ENCODE measurements around the gene CACNA1C.

CACNA1C gene

DNA sequence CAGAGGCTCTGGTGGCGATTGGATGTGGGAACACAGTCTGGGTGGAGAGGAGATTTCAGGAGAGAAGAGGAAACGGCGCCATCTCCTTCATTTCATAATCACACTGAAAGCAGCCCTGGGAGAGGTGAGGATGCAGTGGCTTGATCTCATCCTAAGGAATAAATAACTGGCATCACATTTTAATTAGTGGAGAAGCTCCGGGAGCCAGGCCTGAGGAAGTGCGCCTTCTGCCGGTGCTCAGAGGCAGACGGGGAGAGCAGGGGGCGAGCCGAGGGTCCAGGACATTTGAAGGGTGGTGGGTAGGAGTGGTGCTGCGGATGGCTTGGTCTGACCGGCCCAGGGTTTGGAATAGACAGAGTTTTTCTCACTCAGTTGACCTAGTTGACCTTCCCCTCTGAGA, 265.0 kb downstream of the CACNA1C start:
- H3K9ac ChIP-seq (ENCODE audit: low read depth, low read length), result no peak overlapping the region
- H3K4me1 ChIP-seq (ENCODE audit: control insufficient read depth, insufficient read depth, low read length), result peaks cover 8% of the 10 kb centered on the region
- no peak overlapping the region for H3K4me2 ChIP-seq (ENCODE audit: low read length)
- no peaks in the 10 kb centered on the region for H3K36me3 ChIP-seq (ENCODE audit: insufficient read depth, low read length)
- H3K27me3 ChIP-seq (ENCODE audit: control insufficient read depth, insufficient read depth, low read length), result peaks cover 20% of the 10 kb centered on the region
- H3K4me3 ChIP-seq (ENCODE audit: low read length), result no peak overlapping the region
- H3K9me3 ChIP-seq (replicated peaks; ENCODE audit: low read length), result no peaks in the 10 kb centered on the region

DNA sequence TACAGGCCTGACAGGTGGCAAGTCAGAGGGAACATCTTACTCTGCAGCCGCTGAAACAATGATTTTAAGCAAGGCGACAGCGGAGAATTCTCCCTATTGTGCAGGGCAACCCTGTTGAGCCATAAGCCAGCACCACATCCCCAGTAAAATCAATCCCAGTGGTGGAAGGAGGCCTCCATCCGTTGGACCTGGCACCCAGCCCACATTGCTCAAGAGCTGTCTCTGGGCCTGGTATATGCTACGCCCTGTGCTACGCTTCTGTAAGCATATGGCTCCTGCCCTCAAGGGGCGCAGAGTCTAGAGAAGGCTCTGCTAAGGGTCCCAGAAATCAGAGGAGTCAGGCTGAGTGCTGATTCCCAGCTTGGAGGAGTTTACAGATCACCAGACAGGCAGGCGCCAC, 265.5 kb downstream of the CACNA1C start:
- no peak overlapping the region for H3K4me3 ChIP-seq (ENCODE audit: low read length)
- peaks cover 8% of the 10 kb centered on the region for H3K4me1 ChIP-seq (ENCODE audit: control insufficient read depth, insufficient read depth, low read length)
- H3K9me3 ChIP-seq (replicated peaks; ENCODE audit: low read length), result no peaks in the 10 kb centered on the region
- H3K27me3 ChIP-seq (ENCODE audit: control insufficient read depth, insufficient read depth, low read length), result peaks cover 25% of the 10 kb centered on the region
- H3K9ac ChIP-seq (ENCODE audit: low read depth, low read length), result no peak overlapping the region
- H3K4me2 ChIP-seq (ENCODE audit: low read length), result no peak overlapping the region
- no peaks in the 10 kb centered on the region for H3K36me3 ChIP-seq (ENCODE audit: insufficient read depth, low read length)

DNA sequence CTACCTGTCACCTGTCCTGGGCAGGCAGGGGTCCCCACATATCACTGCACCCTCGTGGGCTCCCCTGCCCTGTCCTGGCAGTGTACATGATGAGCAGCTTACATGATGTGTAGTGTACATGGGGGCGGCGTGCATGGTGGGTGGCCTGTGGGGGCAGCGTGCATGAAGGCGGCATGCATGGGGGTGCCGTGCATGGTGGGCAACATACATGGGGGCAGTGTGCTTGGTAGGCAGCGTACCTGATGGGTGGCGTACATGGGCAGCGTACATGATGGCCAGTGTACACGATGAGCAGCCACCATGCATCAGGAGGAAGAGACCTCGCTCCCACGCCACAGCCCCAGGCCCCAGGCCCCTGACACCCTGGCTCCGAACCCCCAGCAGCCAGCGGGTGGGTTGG, 266.3 kb downstream of the CACNA1C start:
- peaks cover 29% of the 10 kb centered on the region for H3K27me3 ChIP-seq (ENCODE audit: control insufficient read depth, insufficient read depth, low read length)
- no peak overlapping the region for H3K4me2 ChIP-seq (ENCODE audit: low read length)
- H3K9ac ChIP-seq (ENCODE audit: low read depth, low read length), result no peak overlapping the region
- H3K4me1 ChIP-seq (ENCODE audit: control insufficient read depth, insufficient read depth, low read length), result peaks cover 8% of the 10 kb centered on the region
- H3K4me3 ChIP-seq (ENCODE audit: low read length), result no peak overlapping the region
- H3K9me3 ChIP-seq (replicated peaks; ENCODE audit: low read length), result no peaks in the 10 kb centered on the region
- no peaks in the 10 kb centered on the region for H3K36me3 ChIP-seq (ENCODE audit: insufficient read depth, low read length)

DNA sequence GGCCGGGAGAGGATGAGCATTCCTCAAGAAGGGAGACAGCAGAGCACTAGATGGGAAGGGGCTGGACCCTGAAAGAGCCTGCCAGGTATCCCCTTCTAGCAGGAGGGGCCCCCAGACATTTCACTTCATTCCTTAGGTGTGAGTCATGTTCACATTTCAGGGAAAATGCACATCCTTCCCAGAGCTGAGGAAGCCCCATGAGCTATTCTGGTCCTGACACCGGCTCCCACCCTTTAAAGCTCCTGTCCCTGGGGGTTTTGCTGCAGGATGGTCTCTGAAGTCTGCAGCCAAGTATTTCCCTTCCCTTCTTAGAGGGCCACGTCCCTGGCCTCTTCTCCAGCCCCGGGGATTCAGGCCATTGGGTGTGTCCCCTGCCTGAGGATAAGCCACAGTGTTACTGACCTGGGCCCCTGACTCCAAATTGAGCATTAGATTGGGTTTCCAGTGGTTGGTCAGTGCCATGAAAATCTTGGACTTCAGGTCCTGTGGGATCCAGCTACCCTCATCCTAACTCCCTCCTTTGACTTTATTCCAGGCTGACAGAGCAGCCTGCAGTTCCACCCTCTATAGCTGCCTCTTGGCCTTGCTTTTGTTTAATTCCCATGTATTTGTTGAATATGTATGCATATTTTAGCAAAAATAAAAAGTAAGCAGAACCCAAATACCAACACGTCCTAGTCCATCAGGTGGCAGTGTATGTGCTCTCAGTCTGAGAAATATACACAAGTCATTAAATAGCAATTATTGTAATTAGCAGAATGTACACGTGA, 267.1 kb downstream of the CACNA1C start:
- Histone ChIP-seq H3K27me3 (ENCODE audit: control insufficient read depth, insufficient read depth, low read length) (peaks cover 31% of the 10 kb centered on the region), H3K4me1 (ENCODE audit: control insufficient read depth, insufficient read depth, low read length) (peaks cover 8% of the 10 kb centered on the region), H3K36me3 (ENCODE audit: insufficient read depth, low read length) (no peaks in the 10 kb centered on the region), H3K9ac (ENCODE audit: low read depth, low read length) (no peak overlapping the region), H3K9me3 (replicated peaks; ENCODE audit: low read length) (no peaks in the 10 kb centered on the region), H3K4me2 (ENCODE audit: low read length) (no peak overlapping the region), H3K4me3 (ENCODE audit: low read length) (no peak overlapping the region)

DNA sequence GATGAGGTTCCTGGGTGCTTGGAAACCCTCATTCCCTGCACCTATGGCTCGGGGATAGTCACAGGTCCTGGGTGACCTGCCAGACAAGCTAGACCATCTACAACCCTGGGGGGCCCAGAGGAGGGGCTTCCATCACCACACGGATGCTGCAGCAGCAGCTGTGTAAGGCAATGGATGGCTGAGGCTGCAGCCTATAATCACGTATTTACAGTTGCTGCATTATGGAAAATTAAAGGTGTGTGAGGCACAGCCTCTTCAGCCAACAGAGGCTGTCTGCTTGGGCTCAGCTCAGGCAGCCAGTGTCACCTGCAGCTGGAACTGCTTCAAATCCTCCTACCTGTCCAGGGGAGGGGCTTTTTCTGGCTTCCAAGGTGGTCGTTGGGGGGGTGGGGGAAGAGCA, 268.1 kb downstream of the CACNA1C start:
- peaks cover 35% of the 10 kb centered on the region for H3K27me3 ChIP-seq (ENCODE audit: control insufficient read depth, insufficient read depth, low read length)
- H3K36me3 ChIP-seq (ENCODE audit: insufficient read depth, low read length), result no peaks in the 10 kb centered on the region
- H3K4me1 ChIP-seq (ENCODE audit: control insufficient read depth, insufficient read depth, low read length), result peaks cover 8% of the 10 kb centered on the region
- no peak overlapping the region for H3K4me3 ChIP-seq (ENCODE audit: low read length)
- no peaks in the 10 kb centered on the region for H3K9me3 ChIP-seq (replicated peaks; ENCODE audit: low read length)
- no peak overlapping the region for H3K4me2 ChIP-seq (ENCODE audit: low read length)
- no peak overlapping the region for H3K9ac ChIP-seq (ENCODE audit: low read depth, low read length)

DNA sequence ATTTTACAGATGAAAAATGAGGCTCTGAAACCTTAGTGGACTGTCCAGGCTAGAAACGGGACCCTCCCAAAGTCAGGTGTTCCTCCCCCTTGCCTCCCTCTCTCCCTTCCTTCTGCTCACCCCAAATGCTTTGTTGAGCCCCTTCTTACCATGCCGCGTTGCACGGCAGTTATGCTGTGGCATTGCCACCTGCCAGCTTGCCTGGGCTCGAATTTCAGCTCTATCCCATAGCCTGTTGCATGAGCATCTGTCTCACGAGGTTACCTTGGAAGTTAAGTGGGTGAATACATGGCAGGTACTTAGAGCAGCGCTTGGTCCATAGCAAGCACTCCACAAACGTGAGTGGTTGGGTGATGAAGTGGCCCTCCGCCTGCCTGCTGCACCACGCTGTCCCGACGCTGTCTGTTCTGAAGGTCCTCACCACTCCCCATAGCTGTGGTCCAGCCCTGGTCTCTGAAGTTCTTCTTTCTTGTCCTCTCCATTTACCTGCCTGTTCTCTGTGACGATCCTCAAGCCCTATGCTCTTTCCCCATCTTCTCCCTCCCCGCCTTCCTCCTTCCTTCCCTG, 269.9 kb downstream of the CACNA1C start:
- Histone ChIP-seq H3K9ac (ENCODE audit: low read depth, low read length) (no peak overlapping the region), H3K27me3 (ENCODE audit: control insufficient read depth, insufficient read depth, low read length) (peaks cover 50% of the 10 kb centered on the region), H3K4me3 (ENCODE audit: low read length) (no peak overlapping the region), H3K4me1 (ENCODE audit: control insufficient read depth, insufficient read depth, low read length) (peaks cover 8% of the 10 kb centered on the region), H3K36me3 (ENCODE audit: insufficient read depth, low read length) (no peaks in the 10 kb centered on the region), H3K9me3 (replicated peaks; ENCODE audit: low read length) (no peaks in the 10 kb centered on the region), H3K4me2 (ENCODE audit: low read length) (no peak overlapping the region)

DNA sequence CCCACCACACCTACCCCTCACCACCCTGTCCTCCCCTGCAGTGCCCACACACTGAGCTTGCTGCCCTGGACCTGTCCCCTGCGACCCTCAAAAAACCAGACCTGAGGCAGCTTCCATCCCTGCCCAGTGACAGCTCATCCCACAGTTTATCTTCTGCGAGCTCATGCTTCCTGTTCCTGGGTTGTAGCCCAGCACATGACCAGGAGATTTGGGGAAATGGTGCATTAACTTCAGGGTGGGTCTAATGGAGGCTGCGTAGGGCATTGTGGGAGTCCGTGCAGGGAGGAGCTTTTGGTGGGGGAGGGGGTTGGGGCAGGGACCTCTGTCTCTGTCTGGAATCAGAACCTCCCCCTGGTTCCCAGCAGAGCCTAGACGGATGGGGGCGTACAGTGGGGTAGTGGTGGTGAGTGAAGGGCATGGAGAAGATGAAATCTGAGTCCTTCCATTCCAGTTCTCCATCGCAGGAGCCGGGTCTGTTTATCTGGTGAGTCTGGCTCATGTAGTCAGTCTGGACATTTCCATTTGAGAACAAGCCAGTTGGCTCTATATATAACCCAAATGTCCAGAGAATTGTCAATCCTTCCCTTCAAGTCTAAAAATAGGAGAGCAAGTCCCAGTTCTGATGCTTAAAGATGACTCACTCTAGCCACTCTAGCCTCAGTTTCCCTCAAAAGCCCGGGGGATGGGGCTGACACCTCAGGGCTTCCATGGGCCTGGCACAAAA, 270.9 kb downstream of the CACNA1C start:
- no peaks in the 10 kb centered on the region for H3K9me3 ChIP-seq (replicated peaks; ENCODE audit: low read length)
- peaks cover 50% of the 10 kb centered on the region for H3K27me3 ChIP-seq (ENCODE audit: control insufficient read depth, insufficient read depth, low read length)
- peaks cover 8% of the 10 kb centered on the region for H3K4me1 ChIP-seq (ENCODE audit: control insufficient read depth, insufficient read depth, low read length)
- H3K4me2 ChIP-seq (ENCODE audit: low read length), result no peak overlapping the region
- no peaks in the 10 kb centered on the region for H3K36me3 ChIP-seq (ENCODE audit: insufficient read depth, low read length)
- H3K9ac ChIP-seq (ENCODE audit: low read depth, low read length), result no peak overlapping the region
- no peak overlapping the region for H3K4me3 ChIP-seq (ENCODE audit: low read length)

DNA sequence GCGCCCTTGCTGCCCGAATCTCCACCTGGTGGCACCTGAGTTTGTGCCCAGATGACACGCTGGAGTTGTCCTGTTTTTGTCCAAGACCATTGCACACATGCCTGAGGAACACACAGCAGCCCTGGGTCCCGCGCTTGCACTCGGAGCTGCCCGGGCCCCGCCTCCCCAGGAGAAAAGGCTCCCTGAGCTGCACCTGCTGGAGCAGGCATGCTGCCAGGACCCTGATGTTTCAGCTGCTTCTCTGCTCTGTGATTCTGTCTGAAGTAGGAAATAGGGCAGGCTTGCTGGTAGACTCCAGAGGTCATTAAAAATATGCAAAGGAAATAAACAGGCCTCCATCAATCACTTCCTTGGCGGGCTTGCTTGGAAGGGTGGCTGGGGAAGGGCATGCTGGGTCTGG, 271.6 kb downstream of the CACNA1C start:
- no peaks in the 10 kb centered on the region for H3K9me3 ChIP-seq (replicated peaks; ENCODE audit: low read length)
- no peak overlapping the region for H3K4me2 ChIP-seq (ENCODE audit: low read length)
- H3K4me1 ChIP-seq (ENCODE audit: control insufficient read depth, insufficient read depth, low read length), result peaks cover 8% of the 10 kb centered on the region
- no peak overlapping the region for H3K4me3 ChIP-seq (ENCODE audit: low read length)
- no peaks in the 10 kb centered on the region for H3K36me3 ChIP-seq (ENCODE audit: insufficient read depth, low read length)
- peaks cover 50% of the 10 kb centered on the region for H3K27me3 ChIP-seq (ENCODE audit: control insufficient read depth, insufficient read depth, low read length)
- no peak overlapping the region for H3K9ac ChIP-seq (ENCODE audit: low read depth, low read length)

DNA sequence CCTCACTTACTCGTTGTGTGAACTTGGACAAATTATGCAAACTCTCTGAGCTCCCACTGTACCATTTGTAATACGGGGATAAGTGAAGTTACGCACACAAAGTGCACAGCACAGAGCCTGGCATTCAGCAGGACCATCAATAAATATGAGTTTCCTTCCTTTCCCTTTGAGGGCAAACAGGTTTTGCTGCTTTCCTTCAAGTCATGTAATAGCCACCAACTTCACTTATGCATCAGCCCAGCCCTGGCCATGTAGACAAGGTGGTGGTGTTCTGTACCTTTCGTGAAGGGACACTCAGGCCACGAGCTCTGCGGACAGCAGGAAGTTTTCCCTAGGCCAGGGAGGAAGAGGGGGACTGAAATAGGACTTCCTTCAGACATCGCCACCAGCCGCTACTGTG, 272.7 kb downstream of the CACNA1C start:
- no peak overlapping the region for H3K9ac ChIP-seq (ENCODE audit: low read depth, low read length)
- no peak overlapping the region for H3K4me3 ChIP-seq (ENCODE audit: low read length)
- H3K4me2 ChIP-seq (ENCODE audit: low read length), result no peak overlapping the region
- H3K9me3 ChIP-seq (replicated peaks; ENCODE audit: low read length), result no peaks in the 10 kb centered on the region
- no peaks in the 10 kb centered on the region for H3K4me1 ChIP-seq (ENCODE audit: control insufficient read depth, insufficient read depth, low read length)
- H3K36me3 ChIP-seq (ENCODE audit: insufficient read depth, low read length), result no peaks in the 10 kb centered on the region
- peaks cover 50% of the 10 kb centered on the region for H3K27me3 ChIP-seq (ENCODE audit: control insufficient read depth, insufficient read depth, low read length)

DNA sequence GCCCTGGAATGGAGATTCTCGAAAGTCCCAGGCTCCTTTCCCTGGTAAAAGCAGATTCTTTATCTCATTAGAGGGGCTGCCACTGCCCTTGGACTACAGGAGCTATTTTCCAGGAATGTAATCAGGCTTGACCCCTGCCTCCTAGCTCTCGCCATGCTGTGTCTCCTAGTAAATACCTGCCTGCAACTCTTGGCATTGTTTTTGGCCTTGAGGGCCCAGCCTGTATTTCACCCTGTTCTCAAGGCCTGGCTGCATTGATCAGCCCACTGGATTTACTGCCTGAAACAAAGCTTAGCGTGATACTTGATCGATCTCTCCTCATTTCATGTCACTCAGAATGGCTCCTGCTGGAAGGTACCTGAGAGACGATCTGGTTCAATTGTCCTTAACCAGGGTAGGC, 273.7 kb downstream of the CACNA1C start:
- Histone ChIP-seq H3K27me3 (ENCODE audit: control insufficient read depth, insufficient read depth, low read length) (peaks cover 46% of the 10 kb centered on the region), H3K9me3 (replicated peaks; ENCODE audit: low read length) (no peaks in the 10 kb centered on the region), H3K36me3 (ENCODE audit: insufficient read depth, low read length) (no peaks in the 10 kb centered on the region), H3K4me2 (ENCODE audit: low read length) (no peak overlapping the region), H3K9ac (ENCODE audit: low read depth, low read length) (no peak overlapping the region), H3K4me3 (ENCODE audit: low read length) (no peak overlapping the region), H3K4me1 (ENCODE audit: control insufficient read depth, insufficient read depth, low read length) (no peaks in the 10 kb centered on the region)

DNA sequence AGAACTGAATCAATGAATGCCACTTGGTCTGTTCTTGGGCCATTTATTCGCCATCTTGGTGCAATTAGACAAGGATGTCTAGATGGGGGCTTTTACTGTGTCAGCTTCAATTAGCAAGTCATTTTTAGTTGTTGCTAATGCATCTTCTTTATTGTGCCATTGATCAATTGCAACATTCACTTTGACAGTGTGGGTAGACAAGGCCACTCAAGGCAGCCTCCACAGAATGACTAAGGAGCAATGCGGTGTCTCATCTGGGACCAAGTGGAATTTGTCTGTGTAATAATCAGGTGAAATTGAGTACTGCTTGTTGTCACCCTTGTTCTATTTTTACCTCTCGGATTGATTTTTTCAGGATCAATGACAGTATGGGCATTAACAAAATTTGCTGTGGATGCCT, 275.9 kb downstream of the CACNA1C start:
- peaks cover 24% of the 10 kb centered on the region for H3K27me3 ChIP-seq (ENCODE audit: control insufficient read depth, insufficient read depth, low read length)
- H3K9me3 ChIP-seq (replicated peaks; ENCODE audit: low read length), result no peaks in the 10 kb centered on the region
- H3K36me3 ChIP-seq (ENCODE audit: insufficient read depth, low read length), result no peaks in the 10 kb centered on the region
- peaks cover 17% of the 10 kb centered on the region for H3K4me1 ChIP-seq (ENCODE audit: control insufficient read depth, insufficient read depth, low read length)
- H3K4me2 ChIP-seq (ENCODE audit: low read length), result no peak overlapping the region
- no peak overlapping the region for H3K4me3 ChIP-seq (ENCODE audit: low read length)
- H3K9ac ChIP-seq (ENCODE audit: low read depth, low read length), result no peak overlapping the region

Data from skeletal muscle satellite cell (primary cell).